Tibial nerve (tissue), 4 donors: Measurements from ENCODE around the gene BMPR1B. TPM values are rescaled to one million over a fixed set of nuclear protein-coding genes. Genes with fewer than 3 reads are reported as not detected.
A peak's percentile ranks its signal among the peaks of the same experiment; 100 is the strongest.

Source experiments
- DNase-seq, 2 donors: peaks; one replicate each; pipeline ENCODE4 v3.0.0-alpha.2; 2019; ENCODE audit warnings: low spot score in 2 of 2
- H3K27ac ChIP-seq, 4 donors: fragments of 200-600 bp; sonication (generic) in 3 of 4; one replicate each; pipeline ENCODE4 v1.5.1; 2017 to 2019; ENCODE audit warnings: mild to moderate bottlenecking in 1 of 4
- H3K27me3 ChIP-seq, 2 donors: fragments of 200-600 bp; sonication (generic) in 1 of 2; one replicate each; pipeline versions ENCODE4 v1.5.1 to v1.6.0; 2017 to 2019
- H3K36me3 ChIP-seq, 3 donors: fragments of 200-600 bp; sonication (generic); one replicate each; pipeline ENCODE4 v1.5.1; 2018 to 2019
- H3K4me1 ChIP-seq, 4 donors: fragments of 200-600 bp; sonication (generic) in 3 of 4; one replicate each; pipeline ENCODE4 v1.5.1; 2017 to 2019
- H3K4me3 ChIP-seq, 4 donors: fragments of 200-600 bp; sonication (generic) in 3 of 4; one replicate each; pipeline ENCODE4 v1.5.1; 2017 to 2019; ENCODE audit warnings: mild to moderate bottlenecking in 1 of 4, moderate library complexity in 1 of 4
- H3K9me3 ChIP-seq, 4 donors: fragments of 200-600 bp; sonication (generic) in 3 of 4; one replicate each; pipeline ENCODE4 v1.5.1; 2017 to 2019
- CTCF ChIP-seq, 5 experiments: fragments of 200-600 bp in 3 of 5; fragments of 450-650 bp in 2 of 5; sonication (generic) in 3 of 5; IDR thresholded peaks; one replicate each; pipeline ENCODE4 v1.5.1; 2016 to 2019; ENCODE audit warnings: antibody characterized with exemption in 5 of 5, mild to moderate bottlenecking in 3 of 5, moderate library complexity in 2 of 5
- EP300 ChIP-seq, 2 donors: sonication (generic); formaldehyde crosslinking; IDR thresholded peaks; one replicate each; pipeline ENCODE4 v1.6.1; 2017; ENCODE audit warnings: antibody characterized with exemption in 2 of 2, mild to moderate bottlenecking in 1 of 2
- POLR2A ChIP-seq, 2 donors: fragments of 450-650 bp; IDR thresholded peaks; one replicate each; pipeline ENCODE4 v1.6.1; 2017; ENCODE audit warnings: antibody characterized with exemption in 2 of 2, mild to moderate bottlenecking in 2 of 2, moderate library complexity in 2 of 2
- WGBS, 2 donors: methylation state at CpG; one replicate each; pipeline ENCODE4 v1.1.5; 2018; 5-methylcytosine and 5-hydroxymethylcytosine counted together
- total RNA-seq, 4 donors: library from RNA; depleted of rRNA; stranded (reverse); fragments of >200 nt; gene quantifications; one replicate each; pipeline ENCODE4 v1.1.0, GENCODE V29; 2016

The BMPR1B gene
- total RNA-seq, 4 donors from 2014 or later, result 9.3 to 32.1 (median 26.1) TPM

GRCh38 chr4:95044324-95044837, 286.6 kb downstream of the BMPR1B start:
- WGBS, 2 donors, result 40 to 41% methylated on average over 5 of the region's 5 CpGs
- Histone ChIP-seq H3K36me3 (no peaks in the 10 kb centered on the region), H3K4me3 (no peak overlapping the region), H3K27ac (peak overlapping the region in 1 of 4 donors; percentile 57), H3K4me1 (peaks cover 0 to 30% (median 0%) of the 10 kb centered on the region in 4 donors), H3K9me3 (no peaks in the 10 kb centered on the region), H3K27me3 (no peaks in the 10 kb centered on the region)
- DNase-seq, result no peak
- no peak for TF ChIP-seq POLR2A (IDR thresholded peaks at IDR 0.05)
- no peak for TF ChIP-seq CTCF (IDR thresholded peaks at IDR 0.05)
- TF ChIP-seq EP300 (IDR thresholded peaks at IDR 0.05), result no peak

- Histone ChIP-seq H3K9me3 (no peaks in the 10 kb centered on the region), H3K4me3 (no peak overlapping the region)
- 26 to 39% methylated on average over 3 of the region's 3 CpGs for WGBS, 2 donors
Observed at GRCh38 chr4:95045429-95045828, 287.7 kb downstream of the BMPR1B start.

GRCh38 chr4:95048296-95048695, 290.5 kb downstream of the BMPR1B start:
- Histone ChIP-seq H3K4me1 (peaks cover 0 to 60% (median 2%) of the 10 kb centered on the region in 4 donors), H3K27me3 (no peaks in the 10 kb centered on the region), H3K27ac (no peak overlapping the region), H3K4me3 (no peak overlapping the region), H3K36me3 (no peaks in the 10 kb centered on the region), H3K9me3 (no peaks in the 10 kb centered on the region)
- no peak for DNase-seq
- TF ChIP-seq EP300 (IDR thresholded peaks at IDR 0.05) (no peak), CTCF (IDR thresholded peaks at IDR 0.05) (no peak), POLR2A (IDR thresholded peaks at IDR 0.05) (no peak)
- 50 to 54% methylated on average over 2 of the region's 2 CpGs for WGBS, 2 donors

More at GRCh38 chr4:95045429-95045828, 287.7 kb downstream of the BMPR1B start:
- H3K4me1 ChIP-seq, result peaks cover 0 to 40% (median 2%) of the 10 kb centered on the region in 4 donors
- no peaks in the 10 kb centered on the region for H3K36me3 ChIP-seq
- peak overlapping the region in 2 of 4 donors; percentile 30 to 57 for H3K27ac ChIP-seq
- DNase-seq, result no peak
- TF ChIP-seq CTCF (IDR thresholded peaks at IDR 0.05) (no peak), POLR2A (IDR thresholded peaks at IDR 0.05) (no peak), EP300 (IDR thresholded peaks at IDR 0.05) (no peak)
- H3K27me3 ChIP-seq, result no peaks in the 10 kb centered on the region

- H3K4me3 ChIP-seq, result no peak overlapping the region
- TF ChIP-seq POLR2A (IDR thresholded peaks at IDR 0.05) (no peak), EP300 (IDR thresholded peaks at IDR 0.05) (no peak), CTCF (IDR thresholded peaks at IDR 0.05) (no peak)
- H3K27ac ChIP-seq, result peak overlapping the region in 1 of 4 donors; percentile 2
- no peaks in the 10 kb centered on the region for H3K36me3 ChIP-seq
- 41 to 51% methylated on average over 2 of the region's 2 CpGs for WGBS, 2 donors
- peaks cover 0 to 52% (median 2%) of the 10 kb centered on the region in 4 donors for H3K4me1 ChIP-seq
- DNase-seq, result no peak
- H3K9me3 ChIP-seq, result no peaks in the 10 kb centered on the region
- no peaks in the 10 kb centered on the region for H3K27me3 ChIP-seq
Observed at GRCh38 chr4:95049551-95050233, 291.9 kb downstream of the BMPR1B start.

GRCh38 chr4:95050980-95051701, 293.4 kb downstream of the BMPR1B start:
- no peaks in the 10 kb centered on the region for H3K36me3 ChIP-seq
- H3K27me3 ChIP-seq, result no peaks in the 10 kb centered on the region
- peak overlapping the region in 2 of 4 donors; percentile 7 to 16 for H3K4me3 ChIP-seq
- no peaks in the 10 kb centered on the region for H3K9me3 ChIP-seq
- H3K27ac ChIP-seq, result peak overlapping the region in 3 of 4 donors; percentile 2 to 80 (median 51)
- TF ChIP-seq POLR2A (IDR thresholded peaks at IDR 0.05) (no peak), CTCF (IDR thresholded peaks at IDR 0.05) (no peak), EP300 (IDR thresholded peaks at IDR 0.05) (no peak)
- WGBS, 2 donors, result 32 to 34% methylated on average over 13 of the region's 13 CpGs
- H3K4me1 ChIP-seq, result peaks cover 0 to 42% (median 2%) of the 10 kb centered on the region in 4 donors
- no peak for DNase-seq
